Stimulated activated CD4-positive, alpha-beta T cell treated with anti-CD3 and anti-CD28 coated beads, Interleukin-2, amount 100 ng/mL, for 4 hours (primary cell): ENCODE data around the gene KCNE4.
"Not testable (repeated sequence)": the region's sequence is repeated elsewhere in the genome, so short reads cannot be mapped to it uniquely, and the experiment has no call there.

Experiments used
- DNase-seq: peaks from one replicate; pipeline ENCODE4 v3.0.0-alpha.2; 2020; ENCODE audit warnings: low read depth

Gene KCNE4

DNA sequence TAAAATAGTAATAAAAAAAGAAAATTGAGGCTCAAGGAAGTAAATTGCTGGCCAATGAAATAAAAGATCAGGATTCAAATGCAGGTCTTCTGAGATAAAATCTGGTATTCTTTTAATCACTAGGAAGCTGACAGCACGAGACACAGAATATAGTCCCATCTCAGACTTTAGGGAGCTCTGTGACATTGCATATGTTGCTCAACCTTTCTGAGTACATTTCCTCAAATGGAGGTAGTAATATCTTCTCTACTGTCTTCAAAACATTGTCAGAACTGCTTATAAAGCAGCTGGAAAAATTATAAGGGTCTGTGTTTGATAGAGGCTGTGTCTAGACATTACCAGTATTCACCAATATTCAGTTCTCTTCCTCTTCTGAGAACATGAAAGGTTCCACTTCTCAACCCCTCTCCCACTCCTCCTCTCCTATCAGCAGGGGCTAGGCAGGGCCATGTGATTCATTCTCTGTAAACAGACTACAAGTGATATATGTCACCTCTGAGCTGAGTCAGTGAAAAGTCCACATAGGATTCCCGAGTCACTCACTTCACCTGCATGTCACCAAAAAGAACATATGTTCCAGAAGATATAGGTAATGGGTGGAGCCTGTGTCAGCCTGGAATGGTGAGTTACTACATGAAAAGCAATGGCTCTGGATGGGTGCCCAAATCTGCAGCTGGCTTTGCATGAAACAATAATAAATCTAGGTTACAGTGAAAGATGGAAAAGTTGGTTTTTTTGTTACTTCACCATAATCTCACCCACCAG lies 7.1 kb downstream of the KCNE4 start:
- DNase-seq, result no peak

DNA sequence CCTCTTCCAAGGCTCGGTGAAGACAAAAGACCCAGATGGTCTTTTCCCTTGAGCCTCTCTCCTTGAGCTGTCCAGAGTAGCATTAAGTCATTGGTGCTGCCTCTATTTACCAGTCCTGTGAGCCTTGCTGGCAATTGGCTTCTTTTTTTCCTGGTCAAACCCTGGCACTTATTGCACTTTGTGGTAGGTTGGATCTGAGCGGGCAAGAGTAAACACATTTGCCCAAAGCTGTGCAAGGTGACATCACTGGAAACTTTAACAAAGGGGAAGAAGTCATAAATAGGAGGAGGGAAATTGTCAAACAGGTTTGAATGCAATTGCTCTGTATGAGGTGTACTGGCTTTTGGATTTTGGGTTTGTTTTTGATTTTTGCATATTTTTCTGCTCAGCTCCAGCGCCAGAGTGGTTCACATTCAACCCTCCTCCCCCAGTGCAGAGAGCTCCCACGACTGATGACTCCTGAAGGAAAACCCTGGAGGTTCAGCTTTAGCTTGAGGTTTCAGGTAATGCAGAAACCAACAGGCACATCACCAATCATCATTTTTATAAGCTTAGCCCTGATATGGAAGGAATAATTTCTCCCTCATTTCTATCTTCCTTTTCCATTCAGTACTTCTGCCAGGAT lies 8.3 kb downstream of the KCNE4 start:
- no peak for DNase-seq

DNA sequence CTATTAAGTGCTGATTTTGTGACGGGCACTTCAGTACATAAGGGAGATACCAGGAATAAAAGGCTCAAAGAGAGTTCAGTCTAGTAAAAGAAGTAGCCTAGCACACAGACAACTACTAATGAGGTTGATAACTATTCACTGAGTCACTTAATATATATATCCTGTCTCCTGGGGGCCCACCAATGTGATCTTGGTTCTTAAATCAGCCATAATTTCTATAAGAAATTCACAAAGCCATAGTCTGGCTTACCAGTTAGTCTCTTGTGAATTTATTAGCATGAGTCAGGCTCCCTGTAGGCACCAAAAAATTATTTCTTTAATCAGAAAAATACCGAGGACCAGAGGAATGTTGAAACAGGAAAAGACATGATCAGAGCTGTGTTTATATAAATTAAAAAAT lies 10.4 kb downstream of the KCNE4 start:
- no peak for DNase-seq

DNA sequence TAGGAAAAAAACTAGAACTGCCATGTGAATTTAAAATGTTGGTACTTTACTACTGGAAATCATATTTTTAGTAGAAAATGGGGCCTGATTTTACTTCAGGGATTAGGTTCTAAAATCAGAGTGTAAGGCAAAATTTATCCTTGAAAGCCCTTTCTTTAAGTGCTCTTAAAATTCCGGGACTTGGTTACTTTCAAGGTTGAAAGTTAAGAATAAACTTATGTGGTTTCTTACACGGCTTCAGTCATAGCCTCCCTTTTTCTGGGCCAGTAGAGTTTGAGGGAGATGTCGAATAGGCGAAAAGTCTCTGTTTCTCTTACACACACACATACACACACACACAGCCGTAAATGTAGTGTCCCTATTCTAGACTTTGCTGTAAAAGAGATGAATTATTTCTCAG lies 13.1 kb downstream of the KCNE4 start:
- no peak for DNase-seq

DNA sequence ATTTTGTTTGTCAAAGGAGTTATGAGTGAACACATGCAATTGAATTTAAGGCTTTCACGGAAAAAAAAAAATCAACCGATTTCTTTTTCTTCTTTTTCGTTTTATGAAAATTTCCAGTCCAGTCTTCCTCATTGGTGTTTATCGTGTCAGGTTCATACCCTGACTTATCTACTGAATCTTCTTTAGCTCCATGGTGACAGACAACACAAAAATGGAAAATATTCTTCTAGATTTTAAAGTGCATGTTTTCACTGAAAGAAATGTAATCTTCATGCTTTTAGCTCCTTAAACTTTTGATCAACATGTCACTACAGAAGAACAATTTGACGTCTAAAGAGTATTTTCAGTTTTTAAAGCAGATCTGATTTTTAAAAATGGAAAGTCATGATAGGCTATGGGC lies 14.7 kb downstream of the KCNE4 start:
- no peak for DNase-seq

DNA sequence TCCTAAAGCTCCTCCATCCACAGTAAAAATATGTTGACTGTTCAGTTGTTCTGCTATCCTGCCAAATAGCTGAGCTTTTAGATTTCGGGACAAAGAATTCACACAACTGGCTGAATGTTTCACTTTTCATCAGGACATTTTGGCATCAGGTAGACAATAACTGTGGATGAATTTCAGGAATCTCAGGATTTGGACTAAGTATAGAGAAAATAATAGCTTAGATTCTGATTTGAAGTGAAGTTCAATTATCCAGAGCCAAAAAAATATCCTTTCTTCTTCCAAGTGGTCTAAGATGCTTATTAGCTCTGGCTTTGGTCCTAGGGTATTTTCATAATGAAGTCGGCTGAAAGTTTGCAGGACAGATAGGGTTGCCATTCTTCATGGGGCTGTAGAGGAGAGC lies 16.1 kb downstream of the KCNE4 start:
- no peak for DNase-seq

DNA sequence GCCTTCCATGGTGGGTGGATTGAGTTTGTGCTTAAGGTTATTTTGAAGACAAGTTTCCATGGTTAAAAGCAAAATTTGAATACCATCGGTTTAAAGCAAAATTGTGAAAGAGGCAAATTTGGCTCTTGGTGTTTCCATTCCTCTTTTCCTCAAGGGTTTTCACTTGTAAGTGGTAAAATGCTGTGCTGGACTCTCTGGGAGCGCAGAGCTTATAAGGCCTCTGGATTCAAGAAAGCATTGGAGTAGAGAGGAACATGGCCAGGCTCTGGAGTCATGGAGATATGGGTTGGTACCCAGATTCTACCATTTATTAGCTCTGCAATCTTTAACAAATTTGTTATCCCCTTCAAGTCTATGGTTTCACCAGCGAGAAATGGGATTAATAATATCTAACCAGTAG lies 17.5 kb downstream of the KCNE4 start:
- no peak for DNase-seq

DNA sequence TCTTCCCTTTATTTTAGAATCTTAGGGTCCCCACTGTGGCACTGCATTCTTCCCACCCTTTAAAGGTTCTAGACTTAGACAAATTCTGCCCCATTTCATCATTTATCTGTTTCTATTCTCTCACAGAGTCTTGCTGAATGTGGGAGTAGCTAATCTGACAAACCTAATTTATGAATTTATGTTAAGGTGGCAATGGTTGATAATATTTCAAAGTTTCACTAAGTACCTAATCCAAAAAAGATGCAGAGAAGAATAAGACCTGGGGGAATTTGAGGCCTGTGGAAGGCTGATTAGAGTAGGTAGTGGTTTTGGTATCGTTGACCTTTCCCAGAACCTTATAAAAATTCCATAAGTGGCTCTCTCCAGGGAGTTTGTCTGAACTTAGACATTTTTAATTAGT lies 18.0 kb downstream of the KCNE4 start:
- no peak for DNase-seq

DNA sequence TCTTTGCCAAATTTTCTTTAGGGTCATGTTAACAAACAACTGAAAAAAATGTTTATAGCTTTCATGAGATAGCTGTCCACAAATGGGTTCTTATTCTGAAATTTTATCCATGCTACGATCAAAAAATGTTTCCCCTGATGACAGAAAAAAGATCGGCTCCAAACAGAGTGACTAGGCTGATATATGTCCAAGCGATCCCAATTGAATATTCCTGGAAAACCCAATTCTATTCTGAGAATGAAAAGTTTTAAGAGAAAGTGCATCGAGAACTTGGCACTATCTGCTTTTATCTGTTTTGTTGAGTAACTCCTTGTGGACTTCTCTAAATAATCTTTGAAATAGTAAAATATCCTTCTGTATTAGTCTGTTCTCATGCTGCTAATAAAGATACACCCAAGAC lies 19.1 kb downstream of the KCNE4 start:
- DNase-seq, result no peak

DNA sequence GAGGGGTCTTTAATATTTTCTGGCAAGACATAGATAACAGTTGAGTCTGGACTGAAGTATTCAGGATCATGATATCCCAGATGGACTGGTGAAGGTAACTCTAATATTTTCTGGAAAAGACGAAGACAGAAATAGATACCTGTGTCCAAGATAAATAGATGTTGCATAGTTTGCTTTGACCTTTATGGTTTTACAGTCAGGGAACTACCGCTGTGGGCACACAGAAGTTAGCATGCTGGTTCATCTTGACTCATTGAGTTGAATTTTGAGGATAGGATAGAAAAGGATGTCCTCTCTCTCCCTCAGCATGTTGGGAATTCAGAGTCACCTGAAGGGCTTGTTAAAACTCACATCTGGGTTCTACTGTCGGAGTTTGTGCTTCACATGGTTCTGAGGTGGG lies 20.8 kb downstream of the KCNE4 start:
- DNase-seq, result no peak

DNA sequence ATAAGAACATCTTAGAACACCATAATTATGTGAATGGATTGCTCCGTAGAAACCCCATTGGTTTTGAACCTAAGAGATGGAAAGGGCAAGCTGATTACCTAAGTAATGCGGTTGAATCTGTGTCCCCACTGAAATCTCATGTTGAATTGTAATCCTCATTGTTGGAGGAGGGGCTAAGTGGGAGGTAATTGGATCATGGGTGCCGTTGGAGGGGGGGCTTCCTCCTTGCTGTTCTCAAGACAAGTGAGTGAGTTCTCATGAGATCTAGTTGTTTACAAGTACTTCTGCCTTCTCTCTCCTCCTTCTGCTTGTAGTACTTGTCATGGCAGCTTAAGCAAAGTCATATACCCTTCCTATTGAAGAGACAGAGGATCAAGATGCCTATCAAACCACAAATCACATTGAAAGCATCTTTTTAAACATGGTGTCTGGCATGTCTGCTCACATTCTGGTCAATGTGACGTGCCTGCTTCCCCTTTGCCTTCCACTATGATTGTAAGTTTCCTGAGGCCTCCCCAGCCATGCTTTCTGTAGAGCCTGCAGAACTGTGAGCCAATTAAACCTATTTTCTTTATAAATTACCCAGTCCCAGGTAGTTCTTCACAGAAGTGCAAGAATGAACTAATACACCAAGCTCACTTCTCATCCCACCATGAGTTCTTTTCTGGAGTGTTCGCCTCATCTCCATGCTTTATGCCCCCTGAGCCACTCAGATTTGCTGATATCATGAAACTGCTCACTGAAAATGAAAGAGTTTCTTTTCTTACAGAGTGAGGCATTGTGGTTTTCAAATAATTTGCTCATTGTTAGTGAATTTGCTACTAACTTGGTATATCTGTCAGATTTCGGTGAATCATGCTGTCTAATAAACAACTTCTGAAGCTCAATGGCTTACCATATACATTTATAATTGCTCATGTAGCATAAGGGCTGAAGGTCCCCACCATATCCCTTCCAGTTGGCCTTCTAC lies 23.6 kb downstream of the KCNE4 start:
- DNase-seq, result no peak

DNA sequence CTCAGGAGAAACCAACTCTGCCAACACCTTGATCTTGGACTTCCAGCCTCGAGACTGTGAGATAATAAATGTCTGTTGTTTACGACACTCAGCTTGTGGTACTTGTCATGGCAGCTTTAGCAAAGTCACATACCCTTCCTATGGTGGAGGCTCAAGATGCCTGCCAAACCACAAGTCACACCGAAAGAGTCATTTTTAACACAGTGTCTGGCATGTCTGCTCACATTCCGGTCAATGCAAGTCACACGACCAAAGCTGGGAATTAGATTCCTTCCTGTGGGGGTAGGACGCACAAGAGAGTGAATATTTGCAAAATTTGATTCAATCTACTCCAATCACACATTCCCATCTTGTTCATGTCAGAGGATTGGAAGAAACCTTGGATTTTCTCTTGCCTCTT lies 24.6 kb downstream of the KCNE4 start:
- no peak for DNase-seq

DNA sequence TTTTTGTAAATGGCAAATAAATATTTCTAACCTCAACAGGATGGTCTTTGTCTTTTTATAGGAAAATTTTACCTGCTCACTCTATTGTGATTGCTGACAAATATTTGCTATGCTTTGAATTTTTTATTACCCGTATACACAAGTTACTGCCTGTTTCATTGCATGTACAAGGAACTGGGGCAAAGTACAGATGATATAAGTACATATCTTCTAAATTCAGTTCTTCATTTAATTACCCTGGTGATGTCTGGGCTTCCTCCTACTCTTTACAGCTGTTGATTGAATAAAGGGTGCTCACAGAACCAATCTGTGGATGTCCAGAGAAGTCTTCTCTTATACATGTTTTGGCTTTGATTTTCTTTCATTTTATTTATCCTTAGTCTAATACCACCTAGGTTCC lies 26.5 kb downstream of the KCNE4 start:
- DNase-seq, result no peak

DNA sequence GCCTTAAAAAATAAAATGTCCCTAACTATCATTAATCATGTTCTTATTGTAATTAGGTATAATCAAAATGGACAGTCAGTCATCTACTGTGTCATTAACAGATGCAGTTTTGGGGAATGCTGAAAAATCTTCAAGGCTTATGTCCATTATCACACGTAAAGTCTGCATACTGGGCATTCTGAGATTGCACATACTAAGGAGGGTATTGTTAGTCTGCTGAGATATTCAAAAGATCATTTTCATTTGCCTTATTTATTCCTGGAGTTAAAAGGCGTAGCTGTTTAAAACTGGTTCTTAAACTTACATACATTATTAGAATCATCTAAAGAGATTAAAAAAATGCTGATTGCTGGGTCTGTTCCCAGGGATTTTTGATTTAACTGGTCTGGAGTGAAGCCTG lies 27.4 kb downstream of the KCNE4 start:
- no peak for DNase-seq

DNA sequence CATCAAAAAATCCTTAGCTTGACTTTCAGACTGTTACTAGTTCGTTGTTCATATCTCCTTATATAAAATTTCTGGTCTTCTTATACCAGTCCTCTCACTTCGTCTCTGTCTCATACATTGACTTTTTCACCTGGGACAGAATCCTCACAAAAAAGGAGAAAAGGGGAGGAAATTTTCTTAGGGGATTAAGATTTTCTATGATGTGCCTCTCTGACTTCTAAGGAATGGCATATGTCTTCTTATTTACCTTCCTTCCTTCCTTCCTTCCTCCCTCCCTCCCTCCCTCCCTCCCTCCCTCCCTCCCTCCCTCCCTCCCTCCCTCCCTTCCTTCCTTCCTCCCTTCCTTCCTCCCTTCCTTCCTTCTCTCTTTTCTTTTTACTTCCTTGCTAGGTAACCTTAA lies 27.9 kb downstream of the KCNE4 start:
- DNase-seq, result no peak

DNA sequence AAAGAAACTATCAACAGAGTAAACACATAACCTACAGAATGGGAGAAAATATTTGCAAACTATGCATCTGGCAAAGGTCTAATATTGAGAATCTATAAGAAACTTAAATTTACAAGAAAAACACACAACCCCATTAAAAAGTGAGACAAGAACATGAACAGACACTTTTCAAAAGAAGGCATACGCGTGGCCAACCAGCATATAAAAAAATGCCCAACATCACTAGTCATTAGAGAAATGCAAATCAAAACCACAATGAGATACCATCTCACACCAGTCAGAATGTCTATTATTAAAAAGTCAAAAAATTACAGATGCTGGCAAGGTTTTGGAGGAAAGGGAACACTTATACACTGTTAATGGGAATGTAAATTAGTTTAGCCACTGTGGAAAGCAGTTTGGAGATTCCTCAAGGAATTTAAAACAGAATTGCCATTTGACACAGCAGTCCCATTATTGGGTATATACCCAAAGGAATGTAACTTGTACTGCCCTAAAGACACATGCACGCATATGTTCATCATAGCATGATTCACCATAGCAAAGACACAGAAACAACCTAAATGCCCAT lies 28.9 kb downstream of the KCNE4 start:
- DNase-seq, result not testable (repeated sequence)

DNA sequence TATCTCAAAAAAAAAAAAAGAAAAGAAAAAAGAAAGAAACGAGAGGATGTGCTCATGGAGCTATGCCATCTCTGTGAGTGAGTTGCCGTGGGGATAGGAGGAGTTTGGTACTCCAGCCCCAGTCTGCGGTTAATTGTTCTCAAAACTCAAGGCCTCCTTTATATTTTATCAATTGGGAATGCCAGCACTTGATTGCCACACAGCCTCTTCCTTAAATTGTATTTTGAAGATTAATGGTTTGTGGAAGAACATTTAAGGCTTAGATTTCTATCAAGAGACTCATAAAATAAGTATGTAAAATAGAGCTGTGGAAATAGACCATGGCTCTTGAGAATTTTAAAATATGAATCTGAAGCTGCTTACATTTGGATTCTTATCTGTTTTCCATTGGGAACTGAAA lies 29.8 kb downstream of the KCNE4 start:
- no peak for DNase-seq

DNA sequence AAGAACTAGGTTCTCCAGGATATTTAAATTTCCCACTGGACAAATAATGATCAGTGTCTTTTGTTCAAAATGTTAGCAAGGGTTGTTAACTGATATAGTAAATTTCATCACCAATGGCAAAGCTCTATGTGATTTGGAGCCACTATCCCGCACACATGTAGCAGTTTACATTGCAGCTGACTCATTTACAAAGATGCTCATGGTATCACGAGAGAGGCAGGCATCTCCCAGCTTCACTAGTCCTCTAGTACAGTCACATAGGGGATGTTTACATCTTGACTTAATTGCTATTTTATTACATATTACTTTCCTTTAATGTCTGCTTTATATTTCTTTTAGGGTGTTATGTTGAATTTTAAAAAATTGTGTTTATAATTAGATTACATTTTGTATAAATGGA lies 30.7 kb downstream of the KCNE4 start:
- DNase-seq, result no peak

DNA sequence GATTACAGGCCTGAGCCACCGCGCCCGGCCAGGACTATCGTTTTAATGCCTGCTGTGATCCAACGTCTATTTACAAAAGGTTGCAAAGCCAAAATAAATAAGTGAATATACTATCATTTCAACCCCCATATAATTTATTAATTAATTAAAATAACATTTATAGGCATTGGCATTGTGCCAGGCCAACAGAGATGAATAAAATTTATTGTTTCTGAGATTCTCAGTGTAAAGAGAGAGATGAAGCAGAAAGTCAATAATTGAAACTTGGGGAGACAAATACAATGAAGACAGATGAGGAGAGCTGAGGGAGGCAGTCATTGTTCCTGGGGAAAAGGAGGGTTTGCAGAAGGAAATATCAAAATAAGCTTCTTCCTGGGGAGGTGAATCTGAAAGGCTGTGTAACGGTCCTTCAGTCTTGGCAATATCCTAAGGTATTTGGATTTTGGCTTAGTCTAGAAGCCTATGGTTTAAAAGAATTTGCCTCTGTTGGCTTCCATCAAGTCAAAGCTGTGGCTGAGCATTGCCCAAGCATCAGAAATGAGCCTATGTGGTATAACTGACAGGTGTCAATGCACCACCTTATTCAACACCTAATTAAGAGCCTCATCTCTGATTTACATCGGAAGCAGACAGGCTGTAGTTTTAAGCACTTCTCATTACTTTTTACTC lies 31.5 kb downstream of the KCNE4 start:
- no peak for DNase-seq

DNA sequence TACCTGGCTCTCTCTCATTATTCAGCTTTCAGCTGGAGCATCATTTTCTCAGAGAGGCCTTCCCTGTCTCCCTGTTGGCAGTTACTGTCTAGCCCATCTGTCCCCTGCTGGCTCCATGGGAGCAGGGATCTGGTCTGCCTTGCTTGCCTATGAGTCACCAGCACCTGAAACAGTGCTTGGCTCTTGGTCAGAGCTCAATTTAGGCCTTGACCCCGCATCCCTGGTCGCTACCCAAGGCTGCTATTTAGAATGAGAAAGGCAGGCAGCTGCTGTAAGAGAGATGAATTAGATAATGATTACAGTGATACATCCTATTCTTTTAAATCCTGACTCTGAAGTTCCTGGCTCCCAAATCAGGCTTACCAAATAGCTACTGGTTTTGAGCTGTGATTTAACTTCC lies 32.9 kb downstream of the KCNE4 start:
- no peak for DNase-seq

DNA sequence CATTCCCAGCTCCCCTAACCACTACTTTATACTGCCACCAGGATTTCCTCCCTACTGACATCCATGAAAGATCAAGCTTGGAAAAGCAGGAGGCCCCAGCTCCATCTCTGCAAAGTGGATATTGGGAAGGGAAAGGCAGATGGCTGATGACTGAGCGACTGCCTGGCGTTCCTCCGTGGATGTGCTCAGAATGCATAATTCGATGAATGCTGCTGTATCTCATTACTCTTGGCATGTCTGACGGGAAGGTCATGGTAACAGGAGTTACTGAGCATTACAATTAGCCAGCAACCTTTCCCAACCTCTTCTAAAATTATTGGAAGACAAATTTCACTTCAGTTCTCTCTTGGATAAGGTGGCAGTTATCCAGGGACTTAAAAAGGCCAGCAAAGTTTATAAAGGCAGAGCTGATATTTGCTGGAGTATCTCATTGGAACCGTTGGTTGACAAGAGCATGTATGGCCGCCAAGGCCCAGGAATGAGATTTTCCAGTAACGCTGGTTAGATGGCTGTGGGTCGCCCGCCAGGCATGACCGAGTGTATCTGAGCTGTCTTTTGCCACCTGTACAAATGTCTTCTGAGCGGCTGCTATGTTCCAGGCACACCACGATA lies 34.5 kb downstream of the KCNE4 start:
- DNase-seq, result no peak

DNA sequence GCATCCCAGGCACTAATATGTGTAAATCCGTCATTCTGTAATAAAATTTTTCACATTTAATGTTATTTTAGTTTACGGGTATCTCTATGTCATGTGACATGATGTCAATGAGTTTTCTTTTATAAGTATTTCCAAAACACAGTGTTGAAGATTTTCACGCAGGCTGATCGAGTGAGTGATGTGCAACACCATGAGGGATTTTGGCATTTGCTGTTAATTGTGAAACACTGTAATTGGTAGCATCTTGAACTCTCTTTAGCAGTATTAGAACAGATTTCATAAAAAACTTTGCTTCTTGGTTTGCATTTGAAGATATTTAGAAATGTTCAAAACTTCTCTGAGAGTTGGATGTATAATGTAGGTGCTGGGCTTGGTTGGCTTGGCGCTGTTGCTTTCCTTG lies 35.5 kb downstream of the KCNE4 start:
- DNase-seq, result no peak
